ENCODE measurements around the gene SCN10A.

Gene SCN10A

DNA sequence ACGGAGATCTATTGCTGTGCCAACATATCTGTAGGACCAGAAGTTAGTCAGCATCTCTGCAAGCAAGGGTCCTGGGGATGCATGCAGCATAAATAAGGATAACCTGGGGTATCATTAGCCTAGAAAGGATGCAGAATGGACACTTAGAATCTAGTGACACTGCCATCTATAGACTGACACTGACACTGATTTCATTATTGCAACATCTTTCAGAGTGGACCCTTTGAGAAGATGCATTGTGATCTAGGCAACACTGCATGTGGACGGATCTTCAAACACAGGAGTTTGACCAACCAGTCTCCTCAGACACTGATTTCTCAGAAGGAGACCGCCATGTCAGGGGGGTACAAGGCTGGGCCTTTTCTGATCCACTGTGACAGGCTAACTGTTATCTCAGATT, 52.4 kb downstream of the SCN10A start:
- DNase-seq = no peak

- no peak for DNase-seq
These were observed 57.5 kb downstream of the SCN10A start for GRCh38 chr3:38758557-38758956.

- DNase-seq = no peak
These were observed 58.3 kb downstream of the SCN10A start for GRCh38 chr3:38757721-38758120.

DNA sequence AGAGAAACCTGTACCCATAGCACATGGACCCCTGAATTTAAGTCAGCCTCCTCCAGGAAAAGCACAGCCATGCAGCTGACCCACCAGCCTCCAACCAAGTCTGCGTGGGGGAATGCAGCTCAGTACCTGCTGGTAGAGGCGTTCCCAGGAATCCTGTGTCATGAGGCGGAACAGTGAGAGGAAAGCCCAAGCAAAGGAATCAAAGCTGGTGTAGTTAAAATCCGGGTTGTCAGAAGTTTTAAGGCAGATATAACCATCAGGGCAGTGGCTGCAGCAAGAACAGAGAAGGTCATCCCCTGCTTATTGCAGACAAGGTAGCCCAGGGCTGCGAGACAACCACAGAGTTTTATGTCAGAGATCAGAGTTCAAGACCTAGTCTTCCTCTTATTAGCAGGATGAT, 59.1 kb downstream of the SCN10A start:
- DNase-seq = no peak

DNA sequence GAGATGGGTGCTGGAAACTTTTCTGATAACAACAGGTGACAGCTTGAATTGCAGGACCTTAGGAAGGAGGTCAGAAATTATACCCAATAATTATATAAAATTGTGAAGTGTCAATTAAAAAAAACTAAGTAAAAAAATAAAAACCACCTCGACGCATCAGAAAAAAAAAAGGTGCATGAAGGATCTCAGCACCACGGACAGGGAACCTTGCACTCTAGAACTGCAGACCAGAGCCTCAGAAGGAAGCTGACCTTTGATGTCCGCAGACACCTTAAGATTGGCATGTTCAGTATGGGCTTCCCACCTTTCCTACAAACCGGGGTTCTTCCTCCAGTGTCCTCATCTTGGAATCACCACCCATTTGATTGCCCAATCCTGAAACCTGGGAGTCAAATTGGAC, 60.9 kb downstream of the SCN10A start:
- DNase-seq = no peak

GRCh38 chr3:38746641-38747040, 69.4 kb downstream of the SCN10A start:
- no peak for DNase-seq

- DNase-seq = no peak
These were observed 73.0 kb downstream of the SCN10A start for GRCh38 chr3:38743043-38743442.

GRCh38 chr3:38742550-38742949, 73.5 kb downstream of the SCN10A start:
- DNase-seq = no peak

DNA sequence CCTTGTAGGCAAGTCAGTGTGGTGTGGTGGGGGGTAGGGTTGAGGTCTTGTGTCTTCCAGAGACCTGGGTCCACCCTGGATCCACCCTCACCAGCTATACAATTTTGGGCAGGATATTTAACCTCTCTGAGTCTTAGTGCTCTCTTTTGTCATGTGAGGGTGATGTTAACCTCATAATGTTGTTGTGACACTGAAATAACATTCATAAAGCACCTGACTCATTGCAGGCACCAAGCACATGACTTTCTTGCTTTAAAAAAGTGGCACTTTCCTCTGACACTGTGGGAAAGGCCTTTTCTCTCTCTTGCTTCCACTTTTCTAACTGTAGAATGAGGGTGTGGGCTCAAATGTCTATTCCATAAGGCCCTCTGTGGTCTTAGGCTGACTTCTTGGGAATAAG, 75.5 kb downstream of the SCN10A start:
- DNase-seq = no peak

DNA sequence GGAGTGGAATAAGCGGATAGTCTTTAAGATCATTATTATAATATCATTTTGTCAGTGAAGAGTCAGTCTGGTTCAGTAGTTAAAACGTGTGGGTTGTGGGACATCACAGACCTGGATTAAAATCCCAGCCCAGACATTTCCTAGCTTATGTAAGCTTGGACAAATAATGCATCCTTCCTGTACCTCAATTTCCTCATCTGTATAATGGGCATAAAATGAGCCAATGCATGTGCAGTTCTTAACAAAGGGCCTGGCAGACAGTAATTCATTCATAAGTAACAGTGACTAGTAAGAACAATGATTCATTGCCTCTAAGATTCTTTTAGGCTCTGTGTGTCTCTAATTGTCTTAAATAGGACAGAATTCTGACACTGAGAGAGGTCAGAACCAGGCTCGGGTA, 76.1 kb downstream of the SCN10A start:
- no peak for DNase-seq

- no peak for DNase-seq
These were observed 76.7 kb downstream of the SCN10A start for GRCh38 chr3:38739396-38739689.

- DNase-seq = no peak
These were observed 77.2 kb downstream of the SCN10A start for GRCh38 chr3:38738630-38739395.

DNA sequence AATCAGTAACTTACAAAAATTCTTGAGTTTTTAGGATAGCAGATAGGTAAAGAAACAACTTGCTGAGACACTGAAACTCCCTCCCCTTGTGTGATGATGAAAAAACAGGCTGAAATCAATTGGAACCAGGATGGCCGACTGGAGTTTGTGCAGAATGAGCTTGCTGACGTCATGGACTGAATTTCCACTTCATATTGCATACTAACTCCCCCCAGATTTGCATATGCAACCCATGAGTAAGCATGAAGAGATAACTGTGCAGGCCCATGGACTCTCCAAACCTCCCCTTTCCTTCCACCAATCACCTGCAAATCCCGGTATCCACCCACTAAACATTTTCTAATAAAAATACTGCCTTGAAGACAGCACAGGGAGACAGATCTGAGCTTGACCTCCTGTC, 84.5 kb downstream of the SCN10A start:
- DNase-seq = no peak

- no peak for DNase-seq
These were observed 85.7 kb downstream of the SCN10A start for GRCh38 chr3:38730281-38730680.

DNA sequence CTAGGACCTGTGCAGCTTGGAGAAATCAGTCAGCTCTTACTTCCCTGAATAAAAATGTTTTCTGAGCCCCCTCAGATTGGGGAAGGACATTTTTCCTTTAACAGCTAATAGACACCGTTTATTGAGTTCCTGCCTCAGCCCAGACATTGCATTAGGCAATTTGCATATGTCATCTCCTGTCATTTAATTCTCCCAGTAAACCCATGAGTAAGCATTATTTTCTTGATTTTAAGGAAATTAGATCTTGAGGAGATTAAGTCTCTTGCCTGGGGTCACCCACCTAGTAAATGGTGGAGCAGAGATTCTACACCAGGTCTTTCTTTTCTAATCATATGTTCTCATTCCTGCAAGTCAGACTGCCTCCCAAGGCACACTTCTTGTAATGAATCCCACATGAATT, 88.0 kb downstream of the SCN10A start:
- DNase-seq = no peak

DNA sequence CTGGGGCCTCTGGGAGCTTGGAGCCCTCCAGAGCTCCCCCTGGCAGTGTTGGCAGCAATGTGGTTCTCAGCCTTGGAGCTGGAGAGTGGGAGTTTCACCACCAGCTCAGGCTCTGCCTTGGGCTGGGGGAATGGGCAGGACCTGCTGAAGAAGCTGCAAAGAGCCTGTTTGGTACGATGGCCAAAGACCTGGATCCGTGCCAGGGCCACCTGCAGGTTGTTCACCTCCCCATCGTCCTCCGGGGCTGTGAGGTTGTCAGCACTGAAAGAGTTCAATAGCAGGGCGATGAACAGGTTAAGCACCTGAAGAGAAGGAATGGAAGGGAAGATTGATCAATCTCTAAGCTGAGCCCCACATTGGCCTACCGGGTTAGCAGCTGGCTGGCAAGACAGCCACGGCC, 89.3 kb downstream of the SCN10A start:
- no peak for DNase-seq

- no peak for DNase-seq
These were observed 90.1 kb downstream of the SCN10A start for GRCh38 chr3:38725726-38726419.

DNA sequence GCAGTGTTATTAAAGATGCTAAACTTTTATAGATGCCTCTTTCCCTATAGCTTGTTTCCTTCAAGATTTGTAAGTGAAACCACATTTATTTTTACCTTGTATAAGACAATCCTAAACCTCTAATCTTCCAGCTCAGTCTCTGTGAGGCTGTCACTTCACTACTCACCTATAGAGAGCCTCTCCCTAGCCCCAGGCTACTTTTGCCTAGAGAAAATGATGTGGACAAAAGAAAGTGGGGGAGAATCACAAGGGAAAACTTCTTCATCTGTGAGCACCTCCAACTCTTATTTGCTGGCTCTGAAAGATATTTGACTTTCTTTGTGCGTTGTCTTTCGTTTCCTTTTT, 91.7 kb downstream of the SCN10A start:
- DNase-seq = no peak

DNA sequence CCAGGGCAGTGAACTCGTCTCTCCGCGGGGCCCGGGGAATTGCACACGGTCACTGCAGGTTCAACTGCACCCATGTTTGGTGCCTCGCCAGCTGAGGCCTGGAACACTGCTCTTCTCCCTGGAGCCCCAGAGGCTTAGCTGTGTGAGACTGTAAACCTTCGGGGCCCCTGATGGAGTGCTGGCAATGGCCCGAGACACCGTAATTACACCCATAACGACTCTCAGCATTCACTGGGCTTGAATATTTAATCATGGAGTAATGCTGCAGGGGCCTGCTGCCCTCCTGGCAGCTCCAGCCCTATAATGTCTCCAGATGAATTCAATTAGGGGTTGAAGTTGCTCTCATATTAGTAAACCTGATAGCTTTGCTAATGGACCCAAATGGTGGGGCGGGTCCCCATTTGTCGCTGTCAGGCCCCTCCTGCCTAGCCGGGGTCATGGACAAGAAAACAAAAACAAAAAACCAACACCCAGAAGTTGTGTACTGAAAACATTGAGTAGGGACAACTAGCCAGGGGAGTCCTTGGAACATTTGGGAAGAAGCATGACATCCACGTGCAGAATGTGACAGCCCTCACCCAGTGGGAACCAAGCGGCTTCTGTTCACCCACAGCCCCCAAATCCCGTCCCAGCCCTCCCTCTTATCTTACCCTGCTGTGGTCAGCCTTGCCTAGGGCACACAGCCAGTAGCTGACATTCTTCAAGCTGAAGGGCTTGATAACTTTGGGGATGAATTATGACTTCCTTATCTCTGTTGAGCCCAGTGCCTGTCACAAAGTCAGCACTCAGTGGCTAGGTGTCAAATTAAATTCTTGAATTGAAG, 92.2 kb downstream of the SCN10A start:
- no peak for DNase-seq

- DNase-seq = no peak
These were observed 93.0 kb downstream of the SCN10A start for GRCh38 chr3:38722781-38723568.

GRCh38 chr3:38721207-38721772, 94.7 kb downstream of the SCN10A start:
- no peak for DNase-seq

GRCh38 chr3:38720465-38720864, 95.6 kb downstream of the SCN10A start:
- no peak for DNase-seq
